Measurements from ENCODE around the gene RALGDS.

GRCh38 chr9:133122605-133122934 lies 1.5 kb upstream of the RALGDS start:
- TF ChIP-seq POLR2A (IDR thresholded peaks at IDR 0.05) (no peak), CTCF (IDR thresholded peaks at IDR 0.05) (no peak)

Data from esophagus squamous epithelium (tissue), 4 donors.